HG02852 (cell line): Measurements from ENCODE around the gene TJP2.

Source experiments
- ATAC-seq: cut with Tn5 transposase; IDR thresholded peaks from one replicate; pipeline ENCODE4 v1.9.1; 2021; ENCODE audit warnings: mild to moderate bottlenecking, moderate library complexity; ENCODE audit not compliant: unreplicated experiment

The TJP2 gene

GRCh38 chr9:69173891-69174615, at the start of gene TJP2:
TJP2 (plus strand) TSS chr9:69174277; CDS start chr9:69174373, 96 bp downstream.
- ATAC-seq: peak; percentile 32

- ATAC-seq: no peak
These were observed 43.3 kb upstream of the TJP2 start for GRCh38 chr9:69130456-69131441.

- ATAC-seq: no peak
These were observed 42.4 kb upstream of the TJP2 start for GRCh38 chr9:69131682-69132081.

DNA sequence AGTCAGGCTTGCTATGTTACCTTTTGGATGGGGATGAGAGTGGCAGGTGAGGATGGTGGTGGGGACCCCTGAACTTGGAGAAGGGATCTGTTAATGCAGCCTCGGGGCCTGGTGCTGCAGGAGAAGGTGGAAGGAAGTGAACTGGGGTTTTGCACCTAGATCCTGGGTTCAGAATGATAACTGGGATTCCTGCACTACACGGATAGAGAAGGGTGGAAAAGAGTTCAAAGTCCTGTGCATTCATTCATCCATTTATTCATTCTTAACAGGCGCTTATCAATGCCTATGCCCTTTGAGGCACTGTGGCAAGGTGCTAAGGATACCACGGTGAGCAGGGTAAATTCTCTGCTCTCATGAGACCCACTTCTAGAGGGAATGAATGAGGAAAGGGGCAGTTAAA, 41.7 kb upstream of the TJP2 start:
- ATAC-seq: no peak

- no peak for ATAC-seq
These were observed 39.7 kb upstream of the TJP2 start for GRCh38 chr9:69134412-69134811.

DNA sequence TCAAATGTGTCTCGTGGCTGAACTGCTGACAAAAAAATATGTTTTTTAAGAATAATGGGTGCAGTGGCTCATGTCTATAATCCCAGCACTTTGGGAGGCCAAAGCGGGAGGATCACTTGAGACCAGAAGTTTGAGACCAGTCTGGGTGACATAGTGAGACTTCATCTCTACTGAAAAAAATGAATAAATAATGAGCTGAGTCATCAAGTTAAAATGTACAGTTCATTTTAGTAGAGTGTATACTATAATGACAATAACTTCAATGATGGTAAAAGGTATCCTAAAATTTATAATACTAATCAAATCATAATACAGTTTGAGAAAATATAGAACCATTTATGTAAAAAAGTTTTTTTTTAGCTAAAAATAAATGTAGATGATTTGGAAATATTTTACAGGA, 37.9 kb upstream of the TJP2 start:
- no peak for ATAC-seq

DNA sequence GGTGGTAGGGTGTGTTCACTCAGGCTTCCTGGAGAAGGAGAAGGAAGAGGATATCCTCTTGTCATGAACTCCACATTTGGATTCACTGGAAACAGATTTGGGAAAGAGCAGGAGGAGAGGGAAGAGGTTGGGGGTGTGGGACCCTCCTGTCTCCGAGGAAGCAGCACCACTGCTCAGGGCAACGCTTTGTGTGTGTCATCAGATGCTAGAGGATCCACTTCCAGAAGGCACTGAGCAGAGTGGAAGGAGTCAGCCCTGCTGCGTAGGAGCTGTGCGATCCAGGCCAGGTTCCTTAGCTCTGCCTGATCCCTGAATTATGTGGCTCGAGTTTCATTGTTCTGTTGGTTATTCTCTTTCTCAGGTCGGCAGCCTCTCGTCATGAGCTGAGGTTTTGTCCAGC, 37.3 kb upstream of the TJP2 start:
- ATAC-seq: no peak

- ATAC-seq: no peak
These were observed 36.8 kb upstream of the TJP2 start for GRCh38 chr9:69137311-69137710.

DNA sequence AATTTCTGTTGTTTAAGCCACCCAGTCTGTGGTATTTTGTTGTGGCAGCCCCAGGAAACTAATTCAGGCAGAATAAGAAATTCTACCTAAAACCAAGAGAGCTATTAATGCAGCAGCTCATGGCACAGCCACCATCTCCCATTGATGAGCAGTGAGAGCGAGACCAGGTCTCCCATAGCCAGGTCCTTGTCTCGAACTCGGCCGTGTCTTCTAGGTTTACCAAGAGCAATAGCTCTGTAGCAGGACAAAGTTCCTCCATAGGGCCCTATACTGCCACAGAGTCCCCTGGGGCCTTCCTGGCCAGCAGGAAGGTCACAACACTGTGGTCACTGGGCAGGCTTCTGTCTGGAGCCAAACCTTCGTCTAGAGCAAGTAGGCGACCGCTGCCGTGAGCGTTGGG, 34.5 kb upstream of the TJP2 start:
- no peak for ATAC-seq

GRCh38 chr9:69140123-69140735, 33.8 kb upstream of the TJP2 start:
- ATAC-seq: no peak

DNA sequence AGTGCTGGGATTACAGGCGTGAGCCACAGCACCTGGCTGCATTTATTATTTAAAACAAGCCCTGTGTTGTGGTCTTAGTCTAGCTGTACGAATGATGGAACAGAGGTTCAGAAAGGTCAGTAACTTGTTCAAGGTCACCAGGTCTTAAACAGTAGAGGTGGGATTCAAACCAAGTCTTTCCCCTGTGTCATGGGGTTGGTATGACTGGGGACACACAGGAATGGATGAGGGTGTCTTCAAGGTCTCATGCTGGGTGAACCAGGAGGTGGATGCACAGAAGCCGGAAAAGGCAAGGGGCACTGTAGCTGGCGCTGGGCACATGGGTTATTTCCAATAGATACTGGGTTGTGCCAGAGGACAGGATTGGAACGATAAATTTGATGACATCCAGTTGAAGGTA, 32.2 kb upstream of the TJP2 start:
- ATAC-seq: no peak

- ATAC-seq: no peak
These were observed 30.8 kb upstream of the TJP2 start for GRCh38 chr9:69143291-69143690.

DNA sequence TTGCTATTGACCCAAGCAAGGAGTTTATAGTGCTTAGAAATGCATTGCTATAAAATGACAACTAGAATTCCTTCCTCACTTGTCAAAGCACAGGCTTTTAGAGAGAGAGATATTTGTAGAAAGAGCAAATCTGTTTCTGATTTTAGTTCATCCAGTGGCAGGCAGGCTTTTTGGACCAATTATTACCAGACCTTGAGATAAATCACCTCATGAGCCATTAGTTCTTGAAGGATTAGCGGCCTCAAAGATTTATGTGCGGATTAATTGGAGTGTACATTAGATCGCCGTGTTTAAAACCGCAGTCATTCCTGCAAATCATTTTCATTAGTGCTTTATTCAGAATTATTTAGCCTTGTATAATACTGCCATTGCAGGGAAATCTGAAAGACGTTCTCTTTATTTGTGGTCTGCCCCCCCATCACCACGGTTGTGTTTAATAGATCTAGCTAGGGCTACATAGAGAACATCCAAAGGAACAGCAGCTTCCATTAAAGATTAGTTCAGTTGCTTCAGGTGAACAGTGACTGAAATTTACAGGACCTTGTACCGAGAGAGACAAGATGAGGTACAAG, 28.8 kb upstream of the TJP2 start:
- no peak for ATAC-seq

- ATAC-seq: no peak
These were observed 26.8 kb upstream of the TJP2 start for GRCh38 chr9:69147041-69147834.

- no peak for ATAC-seq
These were observed 24.7 kb upstream of the TJP2 start for GRCh38 chr9:69149321-69149807.

GRCh38 chr9:69151506-69151905, 22.6 kb upstream of the TJP2 start:
- no peak for ATAC-seq

- no peak for ATAC-seq
These were observed 20.2 kb upstream of the TJP2 start for GRCh38 chr9:69153707-69154521.

DNA sequence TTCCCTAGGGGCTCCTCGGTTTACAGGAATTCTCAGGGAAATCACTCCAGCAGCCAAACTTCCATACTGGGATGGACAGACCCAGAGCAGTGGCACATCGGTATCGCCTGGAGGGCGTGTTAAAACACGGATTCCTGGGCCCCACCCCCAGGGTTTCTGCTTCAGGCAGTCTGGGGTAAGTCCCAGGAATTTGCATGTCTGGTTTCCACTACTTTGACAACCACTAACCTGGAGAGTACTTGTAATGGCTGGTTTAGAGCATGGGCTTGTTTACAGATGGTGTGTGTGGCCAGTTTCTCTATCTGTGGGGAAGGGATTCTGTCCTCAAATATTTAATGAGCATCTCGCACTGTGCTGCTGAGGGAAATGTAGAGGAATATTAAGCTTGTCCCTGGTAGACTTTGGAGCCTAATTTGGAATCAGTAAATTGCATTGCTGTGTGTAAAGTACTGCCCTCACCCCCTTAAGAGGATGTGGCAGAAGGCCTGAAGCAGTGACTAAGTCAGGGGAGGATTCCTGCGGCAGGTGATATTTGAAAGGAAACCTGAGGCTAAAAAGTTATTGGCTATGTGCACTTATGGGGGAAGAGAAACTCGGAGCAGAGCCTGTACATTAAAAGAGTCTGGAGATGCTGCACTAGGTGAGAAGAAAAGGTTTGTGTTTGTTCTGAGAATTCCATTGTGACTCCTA, 18.6 kb upstream of the TJP2 start:
- peak; percentile 98 for ATAC-seq
